Activated T-helper 1 cell treated with anti-CD3 and anti-CD28 coated beads, Interleukin-2, amount 50 U/mL, for 16 hours (primary cell): ENCODE data around the gene SEMA6A.

ENCODE experiments used
- DNase-seq, 2 donors: peaks; one replicate each; pipeline ENCODE4 v3.0.0-alpha.2; 2020; ENCODE audit warnings: low read depth in 1 of 2, low spot score in 1 of 2

The SEMA6A gene

GRCh38 chr5:116577064-116577788 is 2.6 kb upstream of the SEMA6A start:
- DNase-seq, result no peak

- no peak for DNase-seq
These were observed 1.6 kb upstream of the SEMA6A start for GRCh38 chr5:116576053-116576713.

GRCh38 chr5:116575326-116576052 is 866 bp upstream of the SEMA6A start:
- no peak for DNase-seq

- DNase-seq, result no peak
These were observed 789 bp downstream of the SEMA6A start for GRCh38 chr5:116573702-116574366.

GRCh38 chr5:116573279-116573701 is 1.3 kb downstream of the SEMA6A start:
- DNase-seq, result no peak

GRCh38 chr5:116572350-116573278 is 2.0 kb downstream of the SEMA6A start:
- DNase-seq, result no peak

GRCh38 chr5:116571568-116572349 is 2.9 kb downstream of the SEMA6A start:
- no peak for DNase-seq

- DNase-seq, result no peak
These were observed 4.6 kb downstream of the SEMA6A start for GRCh38 chr5:116569999-116570398.

GRCh38 chr5:116567106-116567505 is 7.5 kb downstream of the SEMA6A start:
- DNase-seq, result no peak

- DNase-seq, result no peak
These were observed 8.4 kb downstream of the SEMA6A start for GRCh38 chr5:116566251-116566650.

- no peak for DNase-seq
These were observed 9.7 kb downstream of the SEMA6A start for GRCh38 chr5:116564756-116565490.

GRCh38 chr5:116564312-116564711 is 10.3 kb downstream of the SEMA6A start:
- no peak for DNase-seq

GRCh38 chr5:116563736-116564308 is 10.8 kb downstream of the SEMA6A start:
- no peak for DNase-seq

- no peak for DNase-seq
These were observed 12.0 kb downstream of the SEMA6A start for GRCh38 chr5:116562669-116563068.

- DNase-seq, result no peak
These were observed 13.0 kb downstream of the SEMA6A start for GRCh38 chr5:116561658-116562057.

- no peak for DNase-seq
These were observed 14.9 kb downstream of the SEMA6A start for GRCh38 chr5:116559673-116560164.

GRCh38 chr5:116559239-116559638 is 15.4 kb downstream of the SEMA6A start:
- DNase-seq, result no peak

- no peak for DNase-seq
These were observed 16.9 kb downstream of the SEMA6A start for GRCh38 chr5:116557669-116558271.
